Measurements from ENCODE around the gene BTBD6. TPM values are rescaled to one million over a fixed set of nuclear protein-coding genes. Genes with fewer than 3 reads are reported as not detected.

The BTBD6 gene
- total RNA-seq, 4 donors from 2014 or later: 41.0 to 52.7 (median 46.9) TPM

DNA sequence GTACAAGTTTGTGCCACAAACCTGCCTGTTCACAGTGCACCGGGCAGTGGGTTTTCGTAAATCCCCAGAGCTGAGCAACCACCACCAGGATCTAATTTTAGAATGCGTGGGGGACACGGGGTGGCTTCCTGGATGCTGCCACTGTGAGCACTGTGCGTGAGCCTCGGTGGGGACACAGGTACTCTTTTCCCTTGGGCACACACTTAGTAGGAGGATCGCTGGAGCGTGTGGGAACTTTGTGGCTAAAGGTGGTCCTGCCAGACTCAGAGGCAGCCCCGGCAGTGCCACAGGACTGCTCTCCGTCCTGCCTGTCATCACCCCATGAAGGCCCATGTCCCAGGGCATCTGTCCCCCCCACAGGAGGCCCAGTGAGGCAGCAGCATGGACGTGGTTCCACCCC, 21.1 kb downstream of the BTBD6 start:
- DNase-seq: no peak
- Histone ChIP-seq H3K4me3 (no peak overlapping the region), H3K27ac (no peak overlapping the region), H3K36me3 (peaks cover 0 to 66% (median 0%) of the 10 kb centered on the region in 3 donors), H3K4me1 (peaks cover 7 to 23% (median 7%) of the 10 kb centered on the region in 3 donors), H3K9me3 (no peaks in the 10 kb centered on the region), H3K27me3 (no peaks in the 10 kb centered on the region)
- intact Hi-C loops (cut with DNase I): no loop called here
- no peak for TF ChIP-seq POLR2A (IDR thresholded peaks at IDR 0.05)
- TF ChIP-seq, protein P1, sequence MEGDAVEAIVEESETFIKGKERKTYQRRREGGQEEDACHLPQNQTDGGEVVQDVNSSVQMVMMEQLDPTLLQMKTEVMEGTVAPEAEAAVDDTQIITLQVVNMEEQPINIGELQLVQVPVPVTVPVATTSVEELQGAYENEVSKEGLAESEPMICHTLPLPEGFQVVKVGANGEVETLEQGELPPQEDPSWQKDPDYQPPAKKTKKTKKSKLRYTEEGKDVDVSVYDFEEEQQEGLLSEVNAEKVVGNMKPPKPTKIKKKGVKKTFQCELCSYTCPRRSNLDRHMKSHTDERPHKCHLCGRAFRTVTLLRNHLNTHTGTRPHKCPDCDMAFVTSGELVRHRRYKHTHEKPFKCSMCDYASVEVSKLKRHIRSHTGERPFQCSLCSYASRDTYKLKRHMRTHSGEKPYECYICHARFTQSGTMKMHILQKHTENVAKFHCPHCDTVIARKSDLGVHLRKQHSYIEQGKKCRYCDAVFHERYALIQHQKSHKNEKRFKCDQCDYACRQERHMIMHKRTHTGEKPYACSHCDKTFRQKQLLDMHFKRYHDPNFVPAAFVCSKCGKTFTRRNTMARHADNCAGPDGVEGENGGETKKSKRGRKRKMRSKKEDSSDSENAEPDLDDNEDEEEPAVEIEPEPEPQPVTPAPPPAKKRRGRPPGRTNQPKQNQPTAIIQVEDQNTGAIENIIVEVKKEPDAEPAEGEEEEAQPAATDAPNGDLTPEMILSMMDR (IDR thresholded peaks at IDR 0.05): no peak
- WGBS, 2 donors: 86% methylated on average over 9 of the region's 11 CpGs; no CpG with 5 or more reads in 1 of the 2 donors

DNA sequence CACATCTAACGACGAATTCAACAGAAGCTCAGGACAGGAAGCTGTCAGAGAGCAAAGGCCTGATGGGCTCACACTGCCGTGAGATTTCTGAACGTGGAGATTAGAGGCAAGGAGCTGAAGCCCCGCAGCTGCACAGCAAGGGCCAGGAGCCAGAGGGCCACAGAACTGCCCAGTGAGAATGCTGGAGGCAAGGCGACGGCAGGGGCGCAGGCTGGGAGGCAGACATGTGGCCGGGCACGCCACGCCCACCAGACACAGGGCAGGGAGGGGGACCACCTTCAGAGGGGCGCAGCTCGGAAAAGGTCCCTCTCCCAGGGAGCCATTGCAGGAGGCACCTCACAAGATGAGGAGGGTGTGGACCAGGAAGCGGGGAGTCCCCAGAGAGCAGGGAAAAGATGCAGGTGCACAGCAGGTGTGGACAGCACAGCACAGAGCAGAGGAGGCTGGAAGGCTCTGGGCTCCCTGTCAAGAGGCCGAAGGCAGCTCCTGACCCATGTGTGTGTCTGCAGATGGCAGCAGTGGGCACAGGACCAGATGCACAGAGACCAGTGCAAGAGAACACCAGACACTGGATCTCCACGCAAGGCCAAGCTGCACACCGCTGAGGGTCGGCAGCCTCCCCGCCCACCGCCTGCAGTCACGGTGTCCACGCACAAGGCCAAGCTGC, 23.0 kb downstream of the BTBD6 start:
- Histone ChIP-seq H3K27me3 (no peaks in the 10 kb centered on the region), H3K27ac (no peak overlapping the region), H3K4me3 (no peak overlapping the region), H3K36me3 (peaks cover 0 to 55% (median 0%) of the 10 kb centered on the region in 3 donors), H3K9me3 (no peaks in the 10 kb centered on the region), H3K4me1 (peaks cover 7 to 36% (median 11%) of the 10 kb centered on the region in 3 donors)
- WGBS, 2 donors: 84 to 87% methylated on average over 11 to 12 of the region's 22 CpGs
- intact Hi-C loops (cut with DNase I): no loop called here
- TF ChIP-seq, protein P1 (IDR thresholded peaks at IDR 0.05): no peak
- no peak for TF ChIP-seq POLR2A (IDR thresholded peaks at IDR 0.05)
- DNase-seq: no peak

DNA sequence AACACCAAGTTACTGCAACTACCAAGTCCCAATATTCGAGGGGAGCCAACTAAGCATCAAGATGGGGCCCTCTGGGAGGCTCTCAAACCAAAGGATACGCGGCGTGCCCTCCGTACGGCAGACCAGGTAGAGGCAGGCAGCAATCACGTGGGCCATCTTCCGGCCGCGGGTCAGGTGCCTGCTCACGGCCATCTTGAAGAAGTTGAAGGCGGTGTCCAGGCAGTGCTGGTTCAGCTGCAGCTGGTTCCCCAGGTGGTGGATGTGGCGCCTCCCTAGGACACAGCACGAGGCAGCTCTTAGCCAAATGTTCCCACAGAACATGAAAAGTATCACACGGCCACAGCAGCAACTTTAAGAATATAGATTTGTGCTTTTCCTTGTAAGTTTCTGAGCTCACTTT, 24.3 kb downstream of the BTBD6 start:
- no peak overlapping the region for H3K4me3 ChIP-seq
- no peak overlapping the region for H3K27ac ChIP-seq
- no peak for TF ChIP-seq POLR2A (IDR thresholded peaks at IDR 0.05)
- TF ChIP-seq, protein P1 (IDR thresholded peaks at IDR 0.05): no peak
- intact Hi-C loops (cut with DNase I): no loop called here
- H3K36me3 ChIP-seq: peaks cover 0 to 43% (median 0%) of the 10 kb centered on the region in 3 donors
- 65 to 77% methylated on average over 11 to 12 of the region's 15 CpGs for WGBS, 2 donors
- DNase-seq: no peak
- H3K9me3 ChIP-seq: no peaks in the 10 kb centered on the region
- no peaks in the 10 kb centered on the region for H3K27me3 ChIP-seq
- peaks cover 7 to 39% (median 11%) of the 10 kb centered on the region in 3 donors for H3K4me1 ChIP-seq

DNA sequence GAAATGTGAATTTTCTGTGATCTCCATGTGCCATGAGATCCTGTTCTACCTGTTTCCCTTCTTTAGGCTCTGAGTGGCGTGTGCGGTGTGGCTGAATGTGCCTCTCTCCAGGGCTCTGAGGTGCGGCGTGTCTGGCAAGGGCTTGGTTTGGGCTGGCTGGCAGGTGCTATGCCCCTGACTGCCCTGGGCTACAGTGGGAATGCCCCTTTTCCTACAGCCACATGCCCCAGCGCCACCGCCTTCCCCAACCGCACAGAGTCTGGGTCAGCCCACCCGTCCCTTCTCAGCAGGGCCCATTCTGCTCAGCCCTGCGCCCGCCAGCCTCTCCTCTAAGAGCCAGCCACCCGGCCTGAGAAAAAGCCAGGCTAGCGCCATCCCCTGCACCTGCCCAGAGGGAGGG, 24.7 kb downstream of the BTBD6 start:
- Histone ChIP-seq H3K27me3 (no peaks in the 10 kb centered on the region), H3K9me3 (no peaks in the 10 kb centered on the region), H3K4me3 (no peak overlapping the region), H3K4me1 (peaks cover 7 to 43% (median 11%) of the 10 kb centered on the region in 3 donors), H3K36me3 (peaks cover 0 to 40% (median 0%) of the 10 kb centered on the region in 3 donors), H3K27ac (peak overlapping the region in 2 of 4 donors; percentile 9 to 52)
- DNase-seq: no peak
- intact Hi-C loops (cut with DNase I): no loop called here
- no peak for TF ChIP-seq POLR2A (IDR thresholded peaks at IDR 0.05)
- TF ChIP-seq, protein P1 (IDR thresholded peaks at IDR 0.05): no peak
- WGBS, 2 donors: 24 to 39% methylated on average over 2 to 9 of the region's 12 CpGs

DNA sequence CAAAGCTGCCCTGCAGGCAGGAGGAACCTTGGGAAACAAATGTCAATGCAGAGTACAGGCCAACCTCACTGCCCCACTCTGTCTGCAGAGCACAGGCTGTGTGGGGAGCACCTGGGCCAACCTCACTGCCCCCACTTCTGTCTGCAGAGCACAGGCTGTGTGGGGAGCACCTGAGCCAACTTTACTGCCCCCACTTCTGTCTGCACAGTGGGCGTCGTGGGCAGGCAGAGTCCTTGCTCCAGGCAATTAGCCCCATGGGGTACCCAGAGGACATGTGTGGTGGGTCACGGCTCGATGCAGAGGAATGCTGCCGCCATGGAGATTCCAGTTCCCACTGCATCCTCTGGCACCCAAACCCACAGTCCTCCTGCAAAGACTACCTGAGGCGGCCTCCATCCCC, 26.3 kb downstream of the BTBD6 start:
- 100% methylated on average over 1 of the region's 6 CpGs for WGBS, 2 donors
- no peak for DNase-seq
- Histone ChIP-seq H3K27me3 (no peaks in the 10 kb centered on the region), H3K36me3 (peaks cover 0 to 24% (median 0%) of the 10 kb centered on the region in 3 donors), H3K9me3 (no peaks in the 10 kb centered on the region), H3K4me3 (no peak overlapping the region), H3K4me1 (peaks cover 7 to 43% (median 11%) of the 10 kb centered on the region in 3 donors), H3K27ac (no peak overlapping the region)
- intact Hi-C loops (cut with DNase I): no loop called here
- TF ChIP-seq, protein P1 (IDR thresholded peaks at IDR 0.05): no peak
- no peak for TF ChIP-seq POLR2A (IDR thresholded peaks at IDR 0.05)

Data from esophagus squamous epithelium (tissue), 5 donors.